Transverse colon (tissue), 3 donors: ENCODE data around the gene SPARCL1.

Experiments used
- EP300 ChIP-seq: sonication (generic); formaldehyde crosslinking; IDR thresholded peaks from one replicate; pipeline ENCODE4 v1.6.1; 2017; ENCODE audit warnings: antibody characterized with exemption, low read depth
- POLR2A ChIP-seq: fragments of 450-650 bp; IDR thresholded peaks from one replicate; pipeline ENCODE4 v1.6.1; 2016; ENCODE audit warnings: antibody characterized with exemption, mild to moderate bottlenecking, moderate library complexity
- TF ChIP-seq, protein P1 (sequence below), 5 experiments: fragments of 200-600 bp in 3 of 5; fragments of 450-650 bp in 2 of 5; sonication (generic) in 3 of 5; IDR thresholded peaks; 1 replicate in 2 of 5; 2 replicates in 3 of 5; pipeline ENCODE4 v1.5.1; 2016 to 2017; ENCODE audit warnings: antibody characterized with exemption in 5 of 5, inconsistent platforms in 3 of 5, mild to moderate bottlenecking in 2 of 5, moderate library complexity in 1 of 5

DNA sequence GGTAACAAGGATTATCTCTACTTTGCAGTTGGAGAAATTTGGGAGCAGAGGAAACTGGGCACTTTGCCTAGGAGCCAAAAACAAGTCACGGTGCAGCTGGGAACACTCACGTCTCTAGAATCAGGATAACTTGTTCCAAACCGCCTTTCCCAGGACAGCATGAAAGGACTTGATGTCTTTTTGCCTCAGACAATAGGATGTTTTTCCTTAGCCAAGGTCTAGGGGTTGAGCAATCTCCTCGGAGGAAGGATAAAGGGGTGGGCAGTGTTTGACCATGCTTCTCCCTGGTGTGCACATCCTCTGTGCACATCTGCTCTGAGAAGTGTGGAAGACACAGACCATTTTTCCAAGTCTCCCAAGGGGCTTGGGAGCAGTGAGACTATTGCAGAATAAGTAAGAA is 1.7 kb upstream of the SPARCL1 start:
- TF ChIP-seq POLR2A (no peak), EP300 (peak; percentile 92)
- TF ChIP-seq, protein P1, sequence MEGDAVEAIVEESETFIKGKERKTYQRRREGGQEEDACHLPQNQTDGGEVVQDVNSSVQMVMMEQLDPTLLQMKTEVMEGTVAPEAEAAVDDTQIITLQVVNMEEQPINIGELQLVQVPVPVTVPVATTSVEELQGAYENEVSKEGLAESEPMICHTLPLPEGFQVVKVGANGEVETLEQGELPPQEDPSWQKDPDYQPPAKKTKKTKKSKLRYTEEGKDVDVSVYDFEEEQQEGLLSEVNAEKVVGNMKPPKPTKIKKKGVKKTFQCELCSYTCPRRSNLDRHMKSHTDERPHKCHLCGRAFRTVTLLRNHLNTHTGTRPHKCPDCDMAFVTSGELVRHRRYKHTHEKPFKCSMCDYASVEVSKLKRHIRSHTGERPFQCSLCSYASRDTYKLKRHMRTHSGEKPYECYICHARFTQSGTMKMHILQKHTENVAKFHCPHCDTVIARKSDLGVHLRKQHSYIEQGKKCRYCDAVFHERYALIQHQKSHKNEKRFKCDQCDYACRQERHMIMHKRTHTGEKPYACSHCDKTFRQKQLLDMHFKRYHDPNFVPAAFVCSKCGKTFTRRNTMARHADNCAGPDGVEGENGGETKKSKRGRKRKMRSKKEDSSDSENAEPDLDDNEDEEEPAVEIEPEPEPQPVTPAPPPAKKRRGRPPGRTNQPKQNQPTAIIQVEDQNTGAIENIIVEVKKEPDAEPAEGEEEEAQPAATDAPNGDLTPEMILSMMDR (IDR thresholded peaks at IDR 0.05) = no peak
